Upper lobe of left lung (tissue), 4 donors: ENCODE results near the gene IQCH.

Source experiments
- POLR2AphosphoS5 ChIP-seq, 2 donors: sonication (generic); formaldehyde crosslinking; IDR thresholded peaks; one replicate each; pipeline ENCODE4 v1.5.1; 2017; ENCODE audit warnings: antibody characterized with exemption in 2 of 2
- TF ChIP-seq, protein P1 (sequence below), 6 experiments: fragments of 450-650 bp in 4 of 6; fragments of 200-600 bp in 2 of 6; sonication (generic) in 2 of 6; IDR thresholded peaks; one replicate each; pipeline ENCODE4 v1.5.1; 2016 to 2019; ENCODE audit warnings: antibody characterized with exemption in 6 of 6

GRCh38 chr15:67550522-67550921 is 295.9 kb downstream of the IQCH start:
- TF ChIP-seq, protein P1, sequence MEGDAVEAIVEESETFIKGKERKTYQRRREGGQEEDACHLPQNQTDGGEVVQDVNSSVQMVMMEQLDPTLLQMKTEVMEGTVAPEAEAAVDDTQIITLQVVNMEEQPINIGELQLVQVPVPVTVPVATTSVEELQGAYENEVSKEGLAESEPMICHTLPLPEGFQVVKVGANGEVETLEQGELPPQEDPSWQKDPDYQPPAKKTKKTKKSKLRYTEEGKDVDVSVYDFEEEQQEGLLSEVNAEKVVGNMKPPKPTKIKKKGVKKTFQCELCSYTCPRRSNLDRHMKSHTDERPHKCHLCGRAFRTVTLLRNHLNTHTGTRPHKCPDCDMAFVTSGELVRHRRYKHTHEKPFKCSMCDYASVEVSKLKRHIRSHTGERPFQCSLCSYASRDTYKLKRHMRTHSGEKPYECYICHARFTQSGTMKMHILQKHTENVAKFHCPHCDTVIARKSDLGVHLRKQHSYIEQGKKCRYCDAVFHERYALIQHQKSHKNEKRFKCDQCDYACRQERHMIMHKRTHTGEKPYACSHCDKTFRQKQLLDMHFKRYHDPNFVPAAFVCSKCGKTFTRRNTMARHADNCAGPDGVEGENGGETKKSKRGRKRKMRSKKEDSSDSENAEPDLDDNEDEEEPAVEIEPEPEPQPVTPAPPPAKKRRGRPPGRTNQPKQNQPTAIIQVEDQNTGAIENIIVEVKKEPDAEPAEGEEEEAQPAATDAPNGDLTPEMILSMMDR (IDR thresholded peaks at IDR 0.05) = no peak
- TF ChIP-seq POLR2AphosphoS5 (IDR thresholded peaks at IDR 0.05) = no peak
